GM23338 (cell line): ENCODE measurements around the gene CD6.

Source experiments
- CREB1 ChIP-seq: fragments of 250-450 bp; sonication (Bioruptor Pico); IDR thresholded peaks from 2 replicates; pipeline ENCODE4 v1.5.0; 2020; ENCODE audit warnings: low read depth, mild to moderate bottlenecking, moderate library complexity
- EZH2 ChIP-seq: fragments of 200-600 bp; sonication (generic); IDR thresholded peaks from one replicate; pipeline ENCODE4 v1.8.0; 2017; ENCODE audit warnings: antibody characterized with exemption, mild to moderate bottlenecking, low read depth; ENCODE audit not compliant: unreplicated experiment
- EZH2phosphoT487 ChIP-seq: fragments of 200-600 bp; sonication (generic); IDR thresholded peaks from one replicate; pipeline ENCODE4 v1.8.1; 2018; ENCODE audit warnings: antibody characterized with exemption; ENCODE audit not compliant: unreplicated experiment
- JUNB ChIP-seq: IDR thresholded peaks from one replicate; pipeline ENCODE4 v1.6.1; 2016; ENCODE audit warnings: antibody characterized with exemption; ENCODE audit not compliant: unreplicated experiment
- NANOG ChIP-seq: IDR thresholded peaks from 2 replicates; pipeline ENCODE4 v1.6.1; 2016; ENCODE audit warnings: antibody characterized with exemption, borderline replicate concordance
- POLR2AphosphoS5 ChIP-seq: IDR thresholded peaks from 2 replicates; pipeline ENCODE4 v1.6.1; 2016; ENCODE audit warnings: antibody characterized with exemption, low read depth
- ZNF114 ChIP-seq: fragments of 250-450 bp; sonication (Bioruptor Pico); IDR thresholded peaks from 2 replicates; pipeline ENCODE4 v1.5.0; 2020; ENCODE audit warnings: mild to moderate bottlenecking, moderate library complexity
- ZNF331 ChIP-seq: fragments of 250-450 bp; sonication (Bioruptor Pico); IDR thresholded peaks from 2 replicates; pipeline ENCODE4 v1.5.0; 2020; ENCODE audit warnings: low read depth, mild to moderate bottlenecking, moderate library complexity
- TF ChIP-seq, protein P1 (sequence below), 2 experiments: fragments of 200-600 bp in 1 of 2; sonication (generic) in 1 of 2; conservative IDR thresholded peaks; 2 replicates each; pipeline versions ENCODE4 v1.5.1 to v1.6.1; 2016 to 2017; ENCODE audit warnings: antibody characterized with exemption in 2 of 2, low read depth in 2 of 2, mild to moderate bottlenecking in 2 of 2, moderate library complexity in 1 of 2
- TF ChIP-seq, protein P2 (sequence below): IDR thresholded peaks from one replicate; pipeline ENCODE4 v1.6.1; 2018; ENCODE audit warnings: antibody characterized with exemption; ENCODE audit not compliant: unreplicated experiment
- TF ChIP-seq, protein P3 (sequence below): IDR thresholded peaks from 2 replicates; pipeline ENCODE4 v1.6.1; 2016; ENCODE audit warnings: antibody characterized with exemption
- TF ChIP-seq, protein P4 (sequence below): fragments of 250-450 bp; sonication (Bioruptor Pico); IDR thresholded peaks from 2 replicates; pipeline ENCODE4 v1.5.0; 2020; ENCODE audit warnings: mild to moderate bottlenecking, moderate library complexity

DNA sequence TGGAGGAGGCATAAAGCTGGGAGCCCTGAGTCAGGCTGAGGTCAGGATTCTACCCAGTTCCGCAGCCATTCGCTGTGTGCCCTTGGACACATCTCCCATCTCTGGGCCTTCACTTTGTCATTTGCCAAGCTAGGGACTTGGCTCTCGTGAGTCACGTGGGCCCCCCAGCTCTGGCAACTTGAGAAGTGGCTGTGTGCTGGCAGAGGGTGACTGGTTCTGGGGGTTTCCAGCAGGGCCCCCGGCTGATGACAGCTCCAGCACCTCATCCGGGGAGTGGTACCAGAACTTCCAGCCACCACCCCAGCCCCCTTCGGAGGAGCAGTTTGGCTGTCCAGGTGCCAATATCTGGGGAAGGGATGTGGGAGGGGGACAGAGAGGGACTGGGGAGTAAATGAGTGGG, 46.6 kb downstream of the CD6 start:
- TF ChIP-seq, protein P1, sequence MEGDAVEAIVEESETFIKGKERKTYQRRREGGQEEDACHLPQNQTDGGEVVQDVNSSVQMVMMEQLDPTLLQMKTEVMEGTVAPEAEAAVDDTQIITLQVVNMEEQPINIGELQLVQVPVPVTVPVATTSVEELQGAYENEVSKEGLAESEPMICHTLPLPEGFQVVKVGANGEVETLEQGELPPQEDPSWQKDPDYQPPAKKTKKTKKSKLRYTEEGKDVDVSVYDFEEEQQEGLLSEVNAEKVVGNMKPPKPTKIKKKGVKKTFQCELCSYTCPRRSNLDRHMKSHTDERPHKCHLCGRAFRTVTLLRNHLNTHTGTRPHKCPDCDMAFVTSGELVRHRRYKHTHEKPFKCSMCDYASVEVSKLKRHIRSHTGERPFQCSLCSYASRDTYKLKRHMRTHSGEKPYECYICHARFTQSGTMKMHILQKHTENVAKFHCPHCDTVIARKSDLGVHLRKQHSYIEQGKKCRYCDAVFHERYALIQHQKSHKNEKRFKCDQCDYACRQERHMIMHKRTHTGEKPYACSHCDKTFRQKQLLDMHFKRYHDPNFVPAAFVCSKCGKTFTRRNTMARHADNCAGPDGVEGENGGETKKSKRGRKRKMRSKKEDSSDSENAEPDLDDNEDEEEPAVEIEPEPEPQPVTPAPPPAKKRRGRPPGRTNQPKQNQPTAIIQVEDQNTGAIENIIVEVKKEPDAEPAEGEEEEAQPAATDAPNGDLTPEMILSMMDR (conservative IDR thresholded peaks at IDR 0.05; ENCODE audit: low read depth in 2 of 2) = no peak
- no peak for TF ChIP-seq EZH2phosphoT487
- TF ChIP-seq EZH2 = no peak
- no peak for TF ChIP-seq JUNB
- TF ChIP-seq NANOG = no peak
- no peak for TF ChIP-seq CREB1
- TF ChIP-seq POLR2AphosphoS5 = no peak
- TF ChIP-seq, protein P2, sequence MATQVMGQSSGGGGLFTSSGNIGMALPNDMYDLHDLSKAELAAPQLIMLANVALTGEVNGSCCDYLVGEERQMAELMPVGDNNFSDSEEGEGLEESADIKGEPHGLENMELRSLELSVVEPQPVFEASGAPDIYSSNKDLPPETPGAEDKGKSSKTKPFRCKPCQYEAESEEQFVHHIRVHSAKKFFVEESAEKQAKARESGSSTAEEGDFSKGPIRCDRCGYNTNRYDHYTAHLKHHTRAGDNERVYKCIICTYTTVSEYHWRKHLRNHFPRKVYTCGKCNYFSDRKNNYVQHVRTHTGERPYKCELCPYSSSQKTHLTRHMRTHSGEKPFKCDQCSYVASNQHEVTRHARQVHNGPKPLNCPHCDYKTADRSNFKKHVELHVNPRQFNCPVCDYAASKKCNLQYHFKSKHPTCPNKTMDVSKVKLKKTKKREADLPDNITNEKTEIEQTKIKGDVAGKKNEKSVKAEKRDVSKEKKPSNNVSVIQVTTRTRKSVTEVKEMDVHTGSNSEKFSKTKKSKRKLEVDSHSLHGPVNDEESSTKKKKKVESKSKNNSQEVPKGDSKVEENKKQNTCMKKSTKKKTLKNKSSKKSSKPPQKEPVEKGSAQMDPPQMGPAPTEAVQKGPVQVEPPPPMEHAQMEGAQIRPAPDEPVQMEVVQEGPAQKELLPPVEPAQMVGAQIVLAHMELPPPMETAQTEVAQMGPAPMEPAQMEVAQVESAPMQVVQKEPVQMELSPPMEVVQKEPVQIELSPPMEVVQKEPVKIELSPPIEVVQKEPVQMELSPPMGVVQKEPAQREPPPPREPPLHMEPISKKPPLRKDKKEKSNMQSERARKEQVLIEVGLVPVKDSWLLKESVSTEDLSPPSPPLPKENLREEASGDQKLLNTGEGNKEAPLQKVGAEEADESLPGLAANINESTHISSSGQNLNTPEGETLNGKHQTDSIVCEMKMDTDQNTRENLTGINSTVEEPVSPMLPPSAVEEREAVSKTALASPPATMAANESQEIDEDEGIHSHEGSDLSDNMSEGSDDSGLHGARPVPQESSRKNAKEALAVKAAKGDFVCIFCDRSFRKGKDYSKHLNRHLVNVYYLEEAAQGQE = no peak
- TF ChIP-seq, protein P3, sequence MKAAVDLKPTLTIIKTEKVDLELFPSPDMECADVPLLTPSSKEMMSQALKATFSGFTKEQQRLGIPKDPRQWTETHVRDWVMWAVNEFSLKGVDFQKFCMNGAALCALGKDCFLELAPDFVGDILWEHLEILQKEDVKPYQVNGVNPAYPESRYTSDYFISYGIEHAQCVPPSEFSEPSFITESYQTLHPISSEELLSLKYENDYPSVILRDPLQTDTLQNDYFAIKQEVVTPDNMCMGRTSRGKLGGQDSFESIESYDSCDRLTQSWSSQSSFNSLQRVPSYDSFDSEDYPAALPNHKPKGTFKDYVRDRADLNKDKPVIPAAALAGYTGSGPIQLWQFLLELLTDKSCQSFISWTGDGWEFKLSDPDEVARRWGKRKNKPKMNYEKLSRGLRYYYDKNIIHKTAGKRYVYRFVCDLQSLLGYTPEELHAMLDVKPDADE = no peak
- TF ChIP-seq, protein P4, sequence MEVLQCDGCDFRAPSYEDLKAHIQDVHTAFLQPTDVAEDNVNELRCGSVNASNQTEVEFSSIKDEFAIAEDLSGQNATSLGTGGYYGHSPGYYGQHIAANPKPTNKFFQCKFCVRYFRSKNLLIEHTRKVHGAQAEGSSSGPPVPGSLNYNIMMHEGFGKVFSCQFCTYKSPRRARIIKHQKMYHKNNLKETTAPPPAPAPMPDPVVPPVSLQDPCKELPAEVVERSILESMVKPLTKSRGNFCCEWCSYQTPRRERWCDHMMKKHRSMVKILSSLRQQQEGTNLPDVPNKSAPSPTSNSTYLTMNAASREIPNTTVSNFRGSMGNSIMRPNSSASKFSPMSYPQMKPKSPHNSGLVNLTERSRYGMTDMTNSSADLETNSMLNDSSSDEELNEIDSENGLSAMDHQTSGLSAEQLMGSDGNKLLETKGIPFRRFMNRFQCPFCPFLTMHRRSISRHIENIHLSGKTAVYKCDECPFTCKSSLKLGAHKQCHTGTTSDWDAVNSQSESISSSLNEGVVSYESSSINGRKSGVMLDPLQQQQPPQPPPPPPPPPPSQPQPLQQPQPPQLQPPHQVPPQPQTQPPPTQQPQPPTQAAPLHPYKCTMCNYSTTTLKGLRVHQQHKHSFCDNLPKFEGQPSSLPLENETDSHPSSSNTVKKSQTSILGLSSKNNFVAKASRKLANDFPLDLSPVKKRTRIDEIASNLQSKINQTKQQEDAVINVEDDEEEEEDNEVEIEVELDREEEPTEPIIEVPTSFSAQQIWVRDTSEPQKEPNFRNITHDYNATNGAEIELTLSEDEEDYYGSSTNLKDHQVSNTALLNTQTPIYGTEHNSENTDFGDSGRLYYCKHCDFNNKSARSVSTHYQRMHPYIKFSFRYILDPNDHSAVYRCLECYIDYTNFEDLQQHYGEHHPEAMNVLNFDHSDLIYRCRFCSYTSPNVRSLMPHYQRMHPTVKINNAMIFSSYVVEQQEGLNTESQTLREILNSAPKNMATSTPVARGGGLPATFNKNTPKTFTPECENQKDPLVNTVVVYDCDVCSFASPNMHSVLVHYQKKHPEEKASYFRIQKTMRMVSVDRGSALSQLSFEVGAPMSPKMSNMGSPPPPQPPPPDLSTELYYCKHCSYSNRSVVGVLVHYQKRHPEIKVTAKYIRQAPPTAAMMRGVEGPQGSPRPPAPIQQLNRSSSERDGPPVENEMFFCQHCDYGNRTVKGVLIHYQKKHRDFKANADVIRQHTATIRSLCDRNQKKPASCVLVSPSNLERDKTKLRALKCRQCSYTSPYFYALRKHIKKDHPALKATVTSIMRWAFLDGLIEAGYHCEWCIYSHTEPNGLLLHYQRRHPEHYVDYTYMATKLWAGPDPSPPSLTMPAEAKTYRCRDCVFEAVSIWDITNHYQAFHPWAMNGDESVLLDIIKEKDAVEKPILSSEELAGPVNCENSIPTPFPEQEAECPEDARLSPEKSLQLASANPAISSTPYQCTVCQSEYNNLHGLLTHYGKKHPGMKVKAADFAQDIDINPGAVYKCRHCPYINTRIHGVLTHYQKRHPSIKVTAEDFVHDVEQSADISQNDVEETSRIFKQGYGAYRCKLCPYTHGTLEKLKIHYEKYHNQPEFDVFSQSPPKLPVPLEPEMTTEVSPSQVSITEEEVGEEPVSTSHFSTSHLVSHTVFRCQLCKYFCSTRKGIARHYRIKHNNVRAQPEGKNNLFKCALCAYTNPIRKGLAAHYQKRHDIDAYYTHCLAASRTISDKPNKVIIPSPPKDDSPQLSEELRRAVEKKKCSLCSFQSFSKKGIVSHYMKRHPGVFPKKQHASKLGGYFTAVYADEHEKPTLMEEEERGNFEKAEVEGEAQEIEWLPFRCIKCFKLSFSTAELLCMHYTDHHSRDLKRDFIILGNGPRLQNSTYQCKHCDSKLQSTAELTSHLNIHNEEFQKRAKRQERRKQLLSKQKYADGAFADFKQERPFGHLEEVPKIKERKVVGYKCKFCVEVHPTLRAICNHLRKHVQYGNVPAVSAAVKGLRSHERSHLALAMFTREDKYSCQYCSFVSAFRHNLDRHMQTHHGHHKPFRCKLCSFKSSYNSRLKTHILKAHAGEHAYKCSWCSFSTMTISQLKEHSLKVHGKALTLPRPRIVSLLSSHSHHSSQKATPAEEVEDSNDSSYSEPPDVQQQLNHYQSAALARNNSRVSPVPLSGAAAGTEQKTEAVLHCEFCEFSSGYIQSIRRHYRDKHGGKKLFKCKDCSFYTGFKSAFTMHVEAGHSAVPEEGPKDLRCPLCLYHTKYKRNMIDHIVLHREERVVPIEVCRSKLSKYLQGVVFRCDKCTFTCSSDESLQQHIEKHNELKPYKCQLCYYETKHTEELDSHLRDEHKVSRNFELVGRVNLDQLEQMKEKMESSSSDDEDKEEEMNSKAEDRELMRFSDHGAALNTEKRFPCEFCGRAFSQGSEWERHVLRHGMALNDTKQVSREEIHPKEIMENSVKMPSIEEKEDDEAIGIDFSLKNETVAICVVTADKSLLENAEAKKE (CRISPR knock-in tag) = no peak
- TF ChIP-seq ZNF331 (CRISPR knock-in tag) = no peak
- TF ChIP-seq ZNF114 = no peak
